GM21390 (cell line): ENCODE measurements around the gene EPC2.
"Not testable (repeated sequence)": the region's sequence is repeated elsewhere in the genome, so short reads cannot be mapped to it uniquely, and the experiment has no call there.

Experiments used
- ATAC-seq: cut with Tn5 transposase; IDR thresholded peaks from one replicate; pipeline ENCODE4 v1.9.1; 2021; ENCODE audit not compliant: unreplicated experiment

The EPC2 gene

DNA sequence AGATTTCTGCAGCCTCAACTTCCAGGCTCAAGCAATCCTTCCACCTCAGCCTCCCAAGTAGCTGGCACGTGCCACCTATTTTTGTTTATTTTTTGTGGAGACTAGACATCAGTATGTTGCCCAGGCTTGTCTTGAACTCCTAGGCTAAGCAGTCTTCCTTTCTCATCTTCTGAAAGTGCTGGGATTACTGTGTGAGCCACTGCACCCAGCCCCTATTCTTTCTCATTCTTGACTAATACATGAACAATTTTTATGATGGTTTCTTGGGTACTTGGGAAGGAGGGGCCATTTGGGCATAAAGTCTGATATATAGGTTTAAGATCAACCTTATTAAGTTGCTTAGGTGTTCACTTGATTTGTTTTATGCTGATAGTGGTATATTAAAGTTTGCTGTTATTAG is 26.2 kb downstream of the EPC2 start:
- ATAC-seq = no peak

DNA sequence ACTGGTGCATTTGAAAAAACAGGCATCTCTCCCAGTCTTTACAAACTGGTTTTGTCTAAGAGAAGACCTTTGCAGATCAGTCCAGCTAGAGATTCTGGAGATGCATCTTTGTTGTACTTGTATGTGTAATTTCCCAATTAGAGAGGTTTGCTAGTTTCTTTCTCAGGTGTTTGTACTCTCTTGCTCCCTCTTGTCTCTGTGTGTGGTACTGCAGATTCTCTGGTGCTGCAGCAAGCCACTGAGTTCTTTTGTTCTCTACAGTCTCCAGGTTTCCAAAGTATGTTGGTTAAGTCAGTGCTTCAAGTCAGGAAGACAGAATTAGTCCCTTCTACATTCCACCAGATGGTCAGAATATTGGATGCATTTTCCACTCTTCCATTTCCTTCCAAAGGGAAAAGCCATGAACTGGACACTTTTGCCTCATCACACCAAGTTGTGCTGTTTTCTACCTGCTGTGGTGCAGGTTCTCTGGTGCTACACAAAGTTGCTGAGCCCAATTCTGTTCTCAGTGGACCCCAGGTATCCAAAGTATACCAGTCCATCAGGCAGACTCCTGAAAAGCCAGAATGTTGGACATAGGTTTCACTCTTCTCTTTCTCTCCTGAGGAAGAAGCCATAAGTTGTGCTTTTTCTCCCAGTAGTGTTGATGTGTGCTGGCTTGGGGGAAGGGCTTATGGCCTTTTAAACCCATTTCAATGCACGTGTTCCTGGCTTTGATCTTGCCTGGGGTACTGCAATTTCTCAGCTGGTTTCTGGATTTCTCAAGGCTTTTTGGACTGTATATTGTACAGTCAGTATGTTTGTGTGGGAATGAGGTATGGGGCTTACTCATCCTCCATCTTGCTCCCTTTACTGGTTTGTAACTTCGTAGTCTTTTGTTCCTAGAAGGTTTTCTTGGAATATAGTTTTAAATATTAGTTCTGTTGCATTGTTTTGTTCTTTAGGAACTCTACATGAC is 29.8 kb downstream of the EPC2 start:
- ATAC-seq = peak; percentile 72

DNA sequence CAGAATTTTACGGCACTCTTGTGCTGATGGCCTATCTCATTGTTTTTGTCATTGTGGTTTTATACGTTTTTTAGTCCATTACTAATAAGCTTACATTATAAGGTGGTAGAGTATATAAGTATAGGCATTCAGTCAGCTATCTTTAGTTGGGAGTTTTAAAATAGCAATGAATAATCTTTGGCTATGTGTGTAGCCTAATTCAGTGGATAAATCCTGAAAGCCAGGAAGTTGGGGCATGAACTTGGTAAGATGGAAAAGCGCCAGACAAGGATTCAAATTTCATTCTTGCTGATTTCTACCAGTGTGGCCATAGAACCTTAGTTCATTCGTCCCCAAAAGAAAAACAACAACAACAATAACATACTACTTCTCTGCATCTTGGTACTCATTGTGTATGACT is 31.2 kb downstream of the EPC2 start:
- ATAC-seq = no peak

DNA sequence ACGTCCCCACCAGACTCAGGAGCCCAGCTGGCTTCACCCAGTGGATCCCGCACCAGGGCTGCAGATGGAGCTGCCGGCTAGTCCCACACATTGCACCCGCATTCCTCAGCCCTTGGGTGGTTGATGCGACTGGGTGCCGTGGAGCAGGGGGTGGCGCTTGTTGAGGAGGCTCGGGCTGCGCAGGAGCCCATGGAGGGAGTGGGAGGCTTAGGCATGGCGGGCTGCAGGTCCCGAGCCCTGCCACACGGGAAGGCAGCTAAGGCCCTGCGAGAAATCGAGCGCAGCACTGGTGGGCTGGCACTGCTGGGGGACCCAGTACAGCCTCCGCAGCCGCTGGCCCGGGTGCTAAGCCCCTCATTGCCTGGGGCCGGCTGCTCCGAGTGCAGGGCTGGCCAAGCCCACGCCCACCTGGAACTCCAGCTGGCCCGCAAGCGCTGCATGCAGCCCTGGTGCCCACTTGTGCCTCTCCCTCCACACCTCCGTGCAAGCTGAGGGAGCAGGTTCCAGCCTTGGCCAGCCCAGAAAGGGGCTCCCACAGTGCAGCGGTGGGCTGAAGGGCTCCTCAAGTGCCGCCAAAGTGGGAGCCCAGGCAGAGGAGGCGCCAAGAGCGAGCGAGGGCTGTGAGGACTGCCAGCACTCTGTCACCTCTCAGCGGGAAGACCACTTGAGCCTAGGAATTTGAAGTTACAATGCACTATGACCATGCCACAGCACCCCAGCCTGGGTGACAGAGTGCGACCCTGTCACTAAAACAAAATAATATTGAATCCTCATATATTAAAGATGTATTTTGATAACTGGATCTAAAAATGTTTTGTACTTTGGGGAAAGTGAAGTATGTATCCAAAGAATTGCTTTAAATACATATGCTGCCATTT is 34.0 kb downstream of the EPC2 start:
- ATAC-seq = not testable (repeated sequence)

DNA sequence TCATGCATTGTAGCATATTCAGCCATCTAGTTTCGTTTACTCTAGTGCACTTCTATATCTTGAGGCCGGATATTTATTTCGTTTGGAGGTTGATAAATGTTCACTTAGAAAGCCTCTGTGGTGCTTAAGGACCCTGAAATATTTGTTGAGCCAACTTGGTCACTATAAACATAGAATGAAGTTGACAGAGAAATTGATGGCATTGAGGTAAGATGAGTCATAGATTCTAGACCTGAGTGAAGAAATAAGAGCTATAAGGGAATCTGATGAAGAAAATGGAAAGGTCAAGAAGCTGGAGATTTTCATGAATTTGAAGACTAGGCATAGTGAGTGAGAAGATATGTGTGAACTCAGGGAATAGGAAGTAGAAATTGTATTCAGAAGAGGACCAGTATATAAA is 35.9 kb downstream of the EPC2 start:
- ATAC-seq = no peak

DNA sequence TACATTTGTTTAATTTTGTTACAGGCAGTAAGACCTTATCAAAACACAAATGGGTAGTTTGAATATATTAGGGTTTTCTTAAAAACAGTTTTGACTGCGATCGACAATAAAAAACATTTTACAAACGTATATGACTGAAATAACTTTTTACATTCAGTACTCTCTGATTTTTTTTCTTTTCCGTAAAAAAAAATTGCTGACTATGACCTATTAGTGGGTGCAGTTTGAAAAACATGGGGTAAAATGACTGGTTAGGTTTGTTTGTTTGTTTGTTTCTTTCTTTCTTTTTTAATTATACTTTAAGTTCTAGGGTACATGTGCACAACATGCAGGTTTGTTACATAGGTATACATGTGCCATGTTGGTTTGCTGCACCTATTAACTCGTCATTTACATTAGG is 36.9 kb downstream of the EPC2 start:
- ATAC-seq = no peak

DNA sequence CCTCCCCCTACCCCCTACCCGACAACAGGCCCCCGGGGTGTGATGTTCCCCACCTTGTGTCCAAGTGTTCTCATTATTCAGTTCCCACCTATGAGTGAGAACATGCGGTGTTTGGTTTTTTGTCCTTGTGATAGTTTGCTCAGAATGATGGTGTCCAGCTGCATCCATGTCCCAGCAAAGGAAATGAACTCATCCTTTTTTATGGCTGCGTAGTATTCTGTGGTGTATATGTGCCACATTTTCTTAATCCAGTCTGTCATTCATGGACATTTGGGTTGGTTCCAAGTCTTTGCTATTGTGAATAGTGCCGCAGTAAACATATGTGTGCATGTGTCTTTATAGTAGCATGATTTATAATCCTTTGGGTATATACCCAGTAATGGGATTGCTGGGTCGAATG is 37.3 kb downstream of the EPC2 start:
- ATAC-seq = not testable (repeated sequence)

DNA sequence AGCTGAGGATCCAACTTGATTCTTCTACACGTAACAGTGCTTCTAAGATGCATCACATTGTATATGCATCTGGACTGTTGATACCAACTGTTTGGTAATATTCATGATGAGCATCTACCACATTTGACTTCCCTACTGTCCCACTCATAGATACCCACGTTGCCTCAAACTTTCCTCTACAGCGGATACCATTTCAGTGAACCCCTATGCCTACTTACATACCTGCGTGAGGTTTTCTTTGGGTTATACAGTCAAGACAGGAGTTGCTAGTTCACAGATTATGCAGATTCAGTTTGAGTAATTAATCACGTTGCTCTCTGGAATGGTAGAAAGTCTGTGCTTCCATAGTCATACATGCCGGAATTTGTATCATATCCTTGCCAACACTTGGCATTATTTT is 40.0 kb downstream of the EPC2 start:
- ATAC-seq = no peak

DNA sequence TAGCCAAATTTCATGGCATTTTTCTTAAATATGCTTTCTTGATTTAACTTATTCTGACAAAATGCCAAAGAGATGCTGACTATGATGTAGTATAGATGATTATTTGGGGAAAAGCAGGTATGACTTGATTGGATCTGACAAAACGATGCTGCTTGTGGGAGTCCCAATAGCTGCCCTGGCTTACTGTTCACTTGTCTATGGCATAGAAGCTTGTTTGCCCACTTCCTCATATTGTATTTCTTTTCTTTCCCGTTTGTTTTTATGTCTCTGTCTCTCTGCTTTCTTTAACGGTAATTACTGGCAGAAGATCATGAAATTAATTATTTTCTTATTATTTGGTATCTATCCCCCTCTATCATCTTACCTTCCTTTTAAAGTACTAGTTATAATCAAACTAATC is 43.0 kb downstream of the EPC2 start:
- no peak for ATAC-seq

DNA sequence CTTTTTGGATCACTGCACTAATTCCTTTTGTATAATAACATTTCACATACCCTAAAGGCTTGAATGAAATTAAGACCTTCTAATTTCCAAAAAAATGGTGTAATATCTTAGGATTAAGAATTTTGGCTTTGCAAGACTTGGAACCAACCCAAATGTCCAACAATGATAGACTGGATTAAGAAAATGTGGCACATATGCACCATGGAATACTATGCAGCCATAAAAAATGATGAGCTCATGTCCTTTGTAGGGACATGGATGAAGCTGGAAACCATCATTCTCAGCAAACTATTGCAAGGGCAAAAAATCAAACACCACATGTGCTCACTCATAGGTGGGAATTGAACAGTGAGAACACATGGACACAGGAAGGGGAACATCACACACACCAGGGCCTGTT is 43.5 kb downstream of the EPC2 start:
- ATAC-seq = not testable (repeated sequence)

DNA sequence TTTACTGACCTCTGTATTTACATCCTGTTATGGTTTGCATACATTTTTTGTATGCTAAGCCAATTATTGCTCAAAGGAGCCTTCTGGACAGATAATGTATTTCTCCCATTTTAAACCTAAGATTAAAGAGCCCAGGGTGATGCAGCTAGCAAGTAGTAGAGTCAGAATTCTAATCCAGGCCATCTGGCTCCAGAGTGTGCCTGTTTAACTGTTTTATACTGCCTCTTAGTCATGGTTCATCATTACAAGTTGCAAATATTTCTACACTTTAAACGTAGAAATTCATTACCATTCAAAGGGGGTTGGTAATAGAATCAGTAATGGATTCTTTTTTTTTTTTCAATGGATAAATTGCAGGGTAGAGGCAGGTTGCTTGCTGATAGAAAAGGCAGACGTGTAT is 52.4 kb downstream of the EPC2 start:
- no peak for ATAC-seq

DNA sequence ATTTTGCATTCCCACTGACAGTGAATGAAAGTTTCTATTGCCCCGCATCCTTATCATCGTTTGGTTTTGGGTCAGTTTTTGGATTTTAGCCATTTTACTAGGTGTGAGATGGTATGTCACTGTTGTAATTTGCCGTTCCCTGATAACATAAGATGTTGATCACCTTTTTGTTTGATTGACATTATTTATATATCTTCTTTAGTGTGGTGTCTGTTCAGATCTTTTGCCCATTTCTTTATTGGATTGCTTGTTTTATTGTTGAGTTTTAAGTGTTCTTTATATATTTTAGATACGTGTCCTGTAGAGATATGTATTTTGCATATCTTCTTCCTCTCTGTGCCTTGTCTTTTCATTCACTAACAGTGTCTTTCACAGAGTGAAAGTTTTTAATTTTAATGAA is 55.3 kb downstream of the EPC2 start:
- ATAC-seq = no peak

DNA sequence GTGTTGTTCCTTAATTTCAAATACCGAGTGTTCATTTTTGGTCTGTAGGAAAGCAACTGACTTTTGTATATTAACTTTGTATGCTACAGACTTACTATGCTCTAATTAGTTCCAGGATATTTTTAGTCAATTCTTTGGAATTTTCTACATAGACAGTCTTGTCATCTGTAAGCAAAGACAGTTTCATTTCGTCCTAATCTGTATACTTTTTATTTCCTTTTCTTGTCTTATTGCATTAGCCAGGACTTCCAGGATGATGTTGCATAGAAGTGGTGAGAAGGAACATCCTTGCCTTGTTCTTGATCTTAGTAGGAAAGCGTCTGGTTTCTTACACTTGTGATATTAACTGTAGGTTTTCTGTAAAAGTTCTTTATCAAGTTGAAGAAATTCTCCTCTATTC is 56.5 kb downstream of the EPC2 start:
- no peak for ATAC-seq

DNA sequence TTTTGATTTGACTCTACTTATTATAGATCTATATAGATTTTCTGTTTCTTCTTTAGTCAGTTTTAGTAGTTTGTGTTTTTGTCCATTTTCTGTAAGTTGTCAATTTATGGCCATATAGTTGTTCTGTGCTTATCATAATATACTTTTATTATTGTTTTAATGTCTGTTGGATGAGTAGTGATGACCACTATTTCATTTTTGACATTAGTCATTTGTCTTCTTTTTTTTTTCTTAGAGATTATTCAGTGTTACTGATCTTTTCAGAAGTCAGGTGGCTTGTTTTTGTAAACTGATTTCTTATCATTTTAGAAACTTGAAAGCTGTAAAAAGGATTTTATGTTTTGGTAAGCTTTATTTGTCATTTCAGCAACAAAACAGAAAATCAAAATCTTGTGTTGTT is 57.3 kb downstream of the EPC2 start:
- no peak for ATAC-seq

DNA sequence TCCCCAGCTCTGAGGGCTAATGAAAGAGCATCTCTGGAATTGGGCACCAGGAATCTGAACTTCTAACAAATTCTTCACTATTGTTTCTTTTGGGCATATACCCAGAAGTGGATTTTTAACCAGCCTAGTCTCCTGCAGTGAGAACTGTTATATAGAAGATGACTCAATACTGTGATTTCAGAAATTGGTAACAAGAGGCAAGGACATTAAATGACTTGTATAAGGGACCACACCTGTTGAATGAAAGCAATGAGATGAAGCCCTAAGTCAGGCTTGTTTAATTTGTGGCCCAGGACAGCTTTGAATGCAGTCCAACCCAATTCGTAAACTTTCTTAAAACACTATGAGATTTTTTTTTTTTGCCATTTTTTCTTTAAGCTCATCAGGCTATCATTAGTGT is 57.9 kb downstream of the EPC2 start:
- ATAC-seq = no peak

DNA sequence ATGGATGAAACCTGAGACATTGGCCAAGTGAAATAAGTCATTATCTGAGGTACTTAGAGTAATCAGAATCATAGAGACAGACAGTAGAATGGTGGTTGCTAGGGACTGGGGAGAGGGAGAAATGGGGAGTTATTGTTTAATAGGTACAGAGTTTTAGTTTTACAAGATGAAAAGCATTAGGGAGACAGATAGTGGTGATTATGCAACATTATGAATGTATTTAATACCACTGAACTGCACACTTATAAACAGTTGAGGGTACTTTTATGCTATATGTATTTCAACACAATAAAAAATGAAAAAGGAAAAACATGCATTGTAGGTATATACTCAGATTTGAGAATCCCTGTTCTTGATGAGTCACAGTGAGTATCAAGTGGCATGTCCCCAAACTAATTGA is 59.7 kb downstream of the EPC2 start:
- ATAC-seq = no peak

DNA sequence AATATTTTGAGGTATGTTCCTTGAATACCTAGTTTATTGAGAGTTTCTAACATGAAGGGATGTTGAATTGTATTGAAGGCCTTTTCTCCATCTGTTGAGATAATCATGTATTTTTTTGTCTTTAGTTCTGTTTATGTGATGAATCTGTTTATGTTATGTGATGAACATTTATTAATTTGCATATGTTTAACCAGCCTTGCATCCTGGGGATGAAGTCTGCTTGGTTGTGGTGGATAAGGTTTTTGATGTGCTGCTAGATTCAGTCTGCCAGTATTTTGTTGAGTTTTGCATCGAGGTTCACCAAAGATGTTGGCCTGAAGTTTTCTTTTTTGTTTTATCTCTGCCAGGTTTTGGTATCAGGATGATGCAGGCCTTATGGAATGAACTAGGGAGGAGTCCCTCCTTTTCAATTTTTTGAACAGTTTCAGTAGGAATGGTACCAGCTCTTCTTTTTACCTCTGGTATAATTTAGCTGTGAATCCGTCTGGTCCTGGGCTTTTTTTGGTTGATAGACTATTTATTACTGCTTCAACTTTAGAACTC is 71.9 kb downstream of the EPC2 start:
- no peak for ATAC-seq

DNA sequence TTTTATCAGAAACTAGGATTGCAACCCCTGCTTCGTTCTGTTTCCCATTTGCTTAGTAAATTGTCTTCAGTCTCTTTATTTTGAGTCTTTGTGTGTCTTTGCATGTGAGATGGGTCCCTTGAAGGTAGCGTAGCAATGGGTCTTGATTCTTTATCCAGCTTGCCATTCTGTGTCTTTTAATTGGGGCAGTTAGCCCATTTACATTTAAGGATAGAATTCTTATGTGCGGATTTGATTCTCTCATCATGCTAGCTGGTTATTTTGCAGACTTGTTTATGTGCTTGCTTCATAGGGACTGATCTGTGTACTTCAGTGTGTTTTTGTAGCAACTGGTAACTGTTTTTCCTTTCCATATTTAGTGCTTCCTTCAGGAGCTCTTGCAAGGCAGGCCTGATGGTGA is 73.5 kb downstream of the EPC2 start:
- no peak for ATAC-seq

DNA sequence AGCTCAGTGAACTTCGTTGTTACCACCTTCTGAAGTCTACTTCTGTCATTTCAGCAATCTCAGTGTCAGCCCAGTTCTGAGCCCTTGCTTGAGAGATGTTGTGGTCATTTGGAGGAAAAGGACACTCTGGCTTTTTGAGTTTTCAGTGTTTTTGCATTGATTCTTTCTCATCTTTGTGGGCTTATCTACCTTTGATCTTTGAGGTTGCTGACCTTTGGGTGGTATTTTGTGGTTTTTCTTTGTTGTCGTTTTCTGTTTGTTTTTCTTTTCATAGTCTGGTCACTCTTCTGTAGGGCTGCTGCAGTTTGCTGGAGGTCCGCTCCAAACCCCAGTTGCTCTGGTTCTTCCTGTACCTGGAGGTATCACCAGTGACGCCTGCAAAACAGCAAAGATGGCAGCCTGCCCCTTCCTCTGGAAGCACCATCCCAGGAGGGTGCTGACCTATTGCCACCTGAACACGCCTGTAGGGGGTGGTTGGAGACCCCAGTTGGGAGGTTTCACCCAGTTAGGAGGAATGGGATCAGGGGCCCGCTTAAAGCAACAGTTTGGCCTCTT is 74.7 kb downstream of the EPC2 start:
- no peak for ATAC-seq

DNA sequence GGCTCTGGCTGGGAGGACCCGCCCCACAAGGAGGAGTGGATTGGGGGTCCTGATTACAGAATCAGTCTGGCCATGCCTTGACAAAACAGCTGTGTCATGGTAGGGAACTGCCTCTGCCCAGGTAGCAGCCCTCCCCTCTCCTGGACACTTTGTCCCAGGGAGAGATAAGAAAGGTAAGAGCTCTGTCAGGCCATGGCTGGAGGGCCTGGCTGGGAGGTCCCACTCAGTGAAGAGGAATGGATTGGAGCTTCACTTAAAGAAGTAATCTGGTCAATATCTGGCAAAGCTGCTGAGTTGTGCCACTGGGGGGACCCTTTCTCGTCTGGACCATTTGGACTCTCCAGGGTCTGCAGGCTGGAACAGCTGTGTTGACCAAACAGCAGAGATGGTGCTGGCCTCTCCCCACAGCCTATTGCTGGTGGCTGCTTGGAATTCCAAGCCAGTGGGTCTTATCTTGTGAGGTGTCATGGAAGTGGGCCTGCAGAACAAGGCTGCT is 75.4 kb downstream of the EPC2 start:
- ATAC-seq = no peak

DNA sequence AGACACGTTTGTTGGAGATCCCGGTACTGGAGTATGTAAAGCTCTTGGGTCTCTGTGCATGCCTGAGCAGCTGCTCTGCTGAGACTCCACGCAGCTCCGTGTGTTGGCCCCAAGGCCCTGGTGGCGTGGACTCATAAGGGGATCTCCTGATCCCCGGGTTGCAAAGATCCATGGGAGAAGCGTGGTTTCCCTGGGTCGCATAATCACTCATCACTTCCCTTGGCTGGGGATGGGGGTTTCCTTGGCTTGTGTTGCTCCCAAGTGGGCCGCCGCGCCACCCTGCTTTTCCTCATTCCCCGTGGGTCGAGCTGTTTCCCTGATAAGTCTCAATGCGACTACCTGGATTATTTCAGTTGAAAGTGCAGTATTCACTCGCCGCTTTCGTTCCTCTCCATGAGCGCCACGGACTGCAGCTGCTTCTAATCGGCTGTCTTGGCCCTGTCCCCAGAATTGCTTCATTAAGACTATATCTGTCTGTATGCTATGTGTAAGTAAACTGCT is 76.0 kb downstream of the EPC2 start:
- no peak for ATAC-seq
